Smooth muscle cell of the brain vasculature (primary cell): ENCODE data around the gene FAM3A.

Experiments
- DNase-seq: peaks from one replicate; pipeline ENCODE4 v3.0.0-alpha.2; 2012; ENCODE audit warnings: low read depth, low spot score

The FAM3A gene

GRCh38 chrX:154481195-154481594, 34.8 kb downstream of the FAM3A start:
- DNase-seq, result no peak

GRCh38 chrX:154478728-154479622, 37.1 kb downstream of the FAM3A start, which contains the start of gene LAGE3:
Gene LAGE3, minus strand, starts transcription at chrX:154479281. Its CDS starts 366 bp downstream, at chrX:154478915.
- DNase-seq, result peak; percentile 58

- DNase-seq, result no peak
Observed at GRCh38 chrX:154477891-154478477, 38.0 kb downstream of the FAM3A start.

- no peak for DNase-seq
Observed at GRCh38 chrX:154476821-154477220, 39.2 kb downstream of the FAM3A start.

- DNase-seq, result no peak
Observed at GRCh38 chrX:154473683-154474082, 42.3 kb downstream of the FAM3A start.

GRCh38 chrX:154472685-154473632, 43.1 kb downstream of the FAM3A start:
- no peak for DNase-seq

GRCh38 chrX:154471839-154472684, 44.0 kb downstream of the FAM3A start:
- DNase-seq, result no peak

- no peak for DNase-seq
Observed at GRCh38 chrX:154470914-154471568, 45.0 kb downstream of the FAM3A start.

GRCh38 chrX:154470434-154470833, 45.6 kb downstream of the FAM3A start:
- no peak for DNase-seq

- no peak for DNase-seq
Observed at GRCh38 chrX:154469880-154470279, 46.2 kb downstream of the FAM3A start.

- no peak for DNase-seq
Observed at GRCh38 chrX:154469114-154469513, 46.9 kb downstream of the FAM3A start.

GRCh38 chrX:154468217-154468616, 47.8 kb downstream of the FAM3A start:
- DNase-seq, result no peak

- no peak for DNase-seq
Observed at GRCh38 chrX:154467556-154467955, 48.5 kb downstream of the FAM3A start.

GRCh38 chrX:154466907-154467306, 49.1 kb downstream of the FAM3A start:
- DNase-seq, result no peak

GRCh38 chrX:154466036-154466435, 50.0 kb downstream of the FAM3A start:
- no peak for DNase-seq

GRCh38 chrX:154465601-154466000, 50.4 kb downstream of the FAM3A start:
- DNase-seq, result no peak

- DNase-seq, result no peak
Observed at GRCh38 chrX:154464806-154465365, 51.1 kb downstream of the FAM3A start.

GRCh38 chrX:154463611-154464220, 52.3 kb downstream of the FAM3A start:
- no peak for DNase-seq

- DNase-seq, result no peak
Observed at GRCh38 chrX:154462396-154462795, 53.6 kb downstream of the FAM3A start.

GRCh38 chrX:154460326-154460725, 55.7 kb downstream of the FAM3A start:
- DNase-seq, result no peak
